Stimulated activated naive CD4-positive, alpha-beta T cell treated with Interleukin-2 at 50 U/mL for 16 hours (primary cell): ENCODE measurements around the gene IL11RA.
A peak's percentile ranks its signal among the peaks of the same experiment; 100 is the strongest.

Experiments used
- DNase-seq: peaks from one replicate; lab custom pipeline; 2025; lab: John Stamatoyannopoulos, UW

Gene IL11RA

GRCh38 chr9:34651876-34652601, at the start of gene IL11RA:
Gene IL11RA (plus strand): TSS chr9:34652185. CDS start chr9:34655218, 3,033 bp downstream.
- peak; percentile 58 for DNase-seq

- DNase-seq: peak; percentile 60
These were observed 48.3 kb upstream of the IL11RA start for GRCh38 chr9:34603610-34604231.

- no peak for DNase-seq
These were observed 45.8 kb upstream of the IL11RA start for GRCh38 chr9:34606190-34606589.

GRCh38 chr9:34606905-34607304, 45.1 kb upstream of the IL11RA start:
- no peak for DNase-seq

GRCh38 chr9:34607331-34607730, 44.7 kb upstream of the IL11RA start:
- DNase-seq: no peak

- no peak for DNase-seq
These were observed 41.4 kb upstream of the IL11RA start for GRCh38 chr9:34610434-34611206.

GRCh38 chr9:34611251-34611810, 40.7 kb upstream of the IL11RA start:
- no peak for DNase-seq

- DNase-seq: peak; percentile 77
These were observed 39.9 kb upstream of the IL11RA start, which contains the start of gene RPP25L for GRCh38 chr9:34611811-34612787. Gene RPP25L (minus strand): TSS chr9:34612097. CDS start chr9:34611296, 801 bp downstream.

- peak; percentile 65 for DNase-seq
These were observed 39.1 kb upstream of the IL11RA start for GRCh38 chr9:34612788-34613390.

GRCh38 chr9:34615132-34615531, 36.9 kb upstream of the IL11RA start:
- DNase-seq: no peak

- peak; percentile 92 for DNase-seq
These were observed 31.7 kb upstream of the IL11RA start, which contains the start of gene DCTN3 for GRCh38 chr9:34620061-34620994. Gene DCTN3 (minus strand): TSS chr9:34620495. CDS start chr9:34620464, 31 bp downstream.

- DNase-seq: peak; percentile 3
These were observed 28.4 kb upstream of the IL11RA start for GRCh38 chr9:34623374-34624235.

- no peak for DNase-seq
These were observed 27.4 kb upstream of the IL11RA start for GRCh38 chr9:34624475-34625185.

GRCh38 chr9:34625186-34625486, 26.8 kb upstream of the IL11RA start:
- no peak for DNase-seq

GRCh38 chr9:34627716-34628655, 24.0 kb upstream of the IL11RA start:
- no peak for DNase-seq

GRCh38 chr9:34628656-34629490, 23.1 kb upstream of the IL11RA start, which contains the start of gene ARID3C:
Gene ARID3C (minus strand): TSS chr9:34629066. CDS start chr9:34628014, 1,052 bp downstream.
- DNase-seq: peak; percentile 42
